H9 (cell line): ENCODE data around the gene PHYH. TPM values are rescaled to one million over a fixed set of nuclear protein-coding genes. Genes with fewer than 3 reads are reported as not detected.

Source experiments
- DNase-seq: peaks from one replicate; pipeline ENCODE4 v3.0.0-alpha.2; 2017
- H2AFZ ChIP-seq: one replicate; pipeline ENCODE4 v1.6.1; 2013; ENCODE audit warnings: mild to moderate bottlenecking, low read length, control low read depth, moderate library complexity
- H2AK5ac ChIP-seq: 2 replicates; pipeline ENCODE4 v1.6.1; 2013; ENCODE audit warnings: low read length, control low read depth, mixed read lengths; ENCODE audit not compliant: insufficient read length
- H2BK120ac ChIP-seq: one replicate; pipeline ENCODE4 v1.6.1; 2013; ENCODE audit warnings: low read depth, mild to moderate bottlenecking, low read length, control low read depth, inconsistent platforms; ENCODE audit not compliant: poor library complexity, severe bottlenecking
- H2BK12ac ChIP-seq: 2 replicates; pipeline ENCODE4 v1.6.1; 2013; ENCODE audit warnings: low read length, control low read depth, mixed read lengths, low read depth; ENCODE audit not compliant: insufficient read length
- H2BK15ac ChIP-seq: 2 replicates; pipeline ENCODE4 v1.6.1; 2013; ENCODE audit warnings: low read depth, low read length, control low read depth
- H2BK20ac ChIP-seq: one replicate; pipeline ENCODE4 v1.6.1; 2013; ENCODE audit warnings: low read depth, mild to moderate bottlenecking, low read length, control low read depth, inconsistent platforms; ENCODE audit not compliant: poor library complexity, severe bottlenecking
- H2BK5ac ChIP-seq: 2 replicates; pipeline ENCODE4 v1.6.1; 2013; ENCODE audit warnings: low read length, control low read depth, mixed read lengths; ENCODE audit not compliant: insufficient read length
- H3K14ac ChIP-seq: 2 replicates; pipeline ENCODE4 v1.6.1; 2013; ENCODE audit warnings: low read length, control low read depth; ENCODE audit not compliant: insufficient read depth
- H3K18ac ChIP-seq: 2 replicates; pipeline ENCODE4 v1.6.1; 2013; ENCODE audit warnings: low read depth, mild to moderate bottlenecking, mixed read lengths, low read length, control low read depth; ENCODE audit not compliant: insufficient read length
- H3K23ac ChIP-seq: 2 replicates; pipeline ENCODE4 v1.6.1; 2013; ENCODE audit warnings: low read length, control low read depth, mixed read lengths, low read depth; ENCODE audit not compliant: insufficient read length
- H3K23me2 ChIP-seq: 2 replicates; pipeline ENCODE4 v1.6.1; 2013; ENCODE audit warnings: low read depth, mild to moderate bottlenecking, mixed read lengths, low read length, control low read depth; ENCODE audit not compliant: insufficient read length, poor library complexity, severe bottlenecking
- H3K27ac ChIP-seq: 2 replicates; pipeline ENCODE4 v1.5.1; 2013; ENCODE audit warnings: low read length, control low read depth, mixed read lengths, low read depth; ENCODE audit not compliant: insufficient read length
- H3K27me3 ChIP-seq: 2 replicates; pipeline ENCODE4 v1.6.1; 2013; ENCODE audit warnings: low read length, control low read depth, inconsistent platforms; ENCODE audit not compliant: insufficient read depth
- H3K4ac ChIP-seq: 2 replicates; pipeline ENCODE4 v1.6.1; 2013; ENCODE audit warnings: low read depth, mild to moderate bottlenecking, control low read depth, inconsistent platforms, low read length, moderate library complexity
- H3K4me1 ChIP-seq: 2 replicates; pipeline ENCODE4 v1.6.1; 2013; ENCODE audit warnings: low read length, control low read depth, inconsistent platforms; ENCODE audit not compliant: insufficient read depth
- H3K4me2 ChIP-seq: 2 replicates; pipeline ENCODE4 v1.6.1; 2013; ENCODE audit warnings: low read length, control low read depth, mixed read lengths; ENCODE audit not compliant: insufficient read length, insufficient read depth
- H3K56ac ChIP-seq: 2 replicates; pipeline ENCODE4 v1.6.1; 2013; ENCODE audit warnings: low read depth, mild to moderate bottlenecking, mixed read lengths, low read length, control low read depth; ENCODE audit not compliant: insufficient read length
- H3K79me1 ChIP-seq: 2 replicates; pipeline ENCODE4 v1.6.1; 2013; ENCODE audit warnings: low read depth, mild to moderate bottlenecking, moderate library complexity, low read length, control low read depth, inconsistent platforms; ENCODE audit not compliant: insufficient read depth, poor library complexity, severe bottlenecking
- H3K79me2 ChIP-seq: 2 replicates; pipeline ENCODE4 v1.6.1; 2013; ENCODE audit warnings: low read length, control low read depth, inconsistent platforms; ENCODE audit not compliant: insufficient read depth
- H3K9ac ChIP-seq: 2 replicates; pipeline ENCODE4 v1.6.1; 2013; ENCODE audit warnings: low read length, control low read depth, mixed read lengths; ENCODE audit not compliant: insufficient read length; ENCODE audit errors: extremely low read depth
- H3K9me3 ChIP-seq: one replicate; pipeline ENCODE4 v1.6.1; 2013; ENCODE audit warnings: low read depth, low read length, inconsistent platforms; ENCODE audit not compliant: control insufficient read depth
- H3T11ph ChIP-seq: one replicate; pipeline ENCODE4 v1.6.1; 2013; ENCODE audit warnings: mild to moderate bottlenecking, low read length, control low read depth, inconsistent platforms
- H4K20me1 ChIP-seq: one replicate; pipeline ENCODE4 v1.6.1; 2013; ENCODE audit not compliant: control insufficient read depth, insufficient read length, insufficient read depth
- H4K5ac ChIP-seq: 2 replicates; pipeline ENCODE4 v1.6.1; 2013; ENCODE audit warnings: low read depth, mild to moderate bottlenecking, mixed read lengths, low read length, control low read depth; ENCODE audit not compliant: insufficient read length
- H4K8ac ChIP-seq: replicated peaks from 2 replicates; pipeline ENCODE4 v1.6.1; 2013; ENCODE audit warnings: low read length, control low read depth, mixed read lengths, low read depth; ENCODE audit not compliant: insufficient read length
- H4K91ac ChIP-seq: 2 replicates; pipeline ENCODE4 v1.6.1; 2013; ENCODE audit warnings: low read depth, mild to moderate bottlenecking, moderate library complexity, mixed read lengths, low read length, control low read depth; ENCODE audit not compliant: insufficient read length
- H3K27ac Mint-ChIP-seq, 3 experiments: 2 replicates in 2 of 3; 3 replicates in 1 of 3; pipeline ENCODE4 v1.8.0; 2020 to 2021; ENCODE audit warnings: mixed read lengths in 3 of 3, mild to moderate bottlenecking in 1 of 3, moderate library complexity in 1 of 3
- H3K27me3 Mint-ChIP-seq: 2 replicates; pipeline ENCODE4 v1.8.0; 2021; ENCODE audit warnings: low read depth, mild to moderate bottlenecking, moderate library complexity, mixed read lengths
- H3K36me3 Mint-ChIP-seq, 3 experiments: 2 replicates in 2 of 3; 3 replicates in 1 of 3; pipeline ENCODE4 v1.8.0; 2020 to 2021; ENCODE audit warnings: low read depth in 3 of 3, mixed read lengths in 3 of 3; ENCODE audit not compliant: insufficient read depth in 1 of 3
- H3K4me1 Mint-ChIP-seq, 2 experiments: 2 replicates each; pipeline ENCODE4 v1.8.0; 2020; ENCODE audit warnings: mixed read lengths in 2 of 2
- H3K4me3 Mint-ChIP-seq, 2 experiments: 2 replicates in 1 of 2; 3 replicates in 1 of 2; pipeline ENCODE4 v1.8.0; 2020 to 2021; ENCODE audit warnings: mild to moderate bottlenecking in 2 of 2, mixed read lengths in 2 of 2, moderate library complexity in 1 of 2
- H3K9me3 Mint-ChIP-seq, 2 experiments: 2 replicates in 1 of 2; 3 replicates in 1 of 2; pipeline ENCODE4 v1.8.0; 2020; ENCODE audit warnings: mild to moderate bottlenecking in 2 of 2, mixed read lengths in 2 of 2, moderate library complexity in 1 of 2
- CTCF ChIP-seq: fragments of 200-600 bp; sonication (generic); conservative IDR thresholded peaks from 3 replicates; pipeline ENCODE4 v1.8.0; 2021; ENCODE audit warnings: antibody characterized with exemption, mild to moderate bottlenecking
- WGBS: extraction: QIAGEN DNeasy Blood & Tissue Kit; methylation state at CpG from one replicate; pipeline ENCODE4 v1.1.7; 2013; ENCODE audit warnings: missing lambda C conversion rate, low lambda C conversion rate, mixed read lengths; ENCODE audit not compliant: insufficient read length; ENCODE audit errors: extremely low coverage; 5-methylcytosine and 5-hydroxymethylcytosine counted together
- total RNA-seq: library from RNA; stranded (reverse); gene quantifications from 2 replicates; pipeline ENCODE4 v1.2.1, GENCODE V29; 2021

Gene PHYH
- total RNA-seq, 1 experiment from 2014 or later: 21.5 TPM

- Histone ChIP-seq H2BK20ac (no peak overlapping the region), H4K20me1 (no peaks in the 10 kb centered on the region), H3K4me2 (no peak overlapping the region), H3K27ac (no peak overlapping the region), H3K56ac (no peak overlapping the region), H3K23ac (no peak overlapping the region), H4K91ac (no peak overlapping the region), H2AK5ac (no peak overlapping the region), H4K8ac (no peak overlapping the region), H3K14ac (peak overlapping the region; percentile 79), H2BK120ac (no peak overlapping the region), H3K79me2 (no peaks in the 10 kb centered on the region), H3K27me3 (no peaks in the 10 kb centered on the region), H3K9ac (no peak overlapping the region), H3K18ac (peak overlapping the region; percentile 61), H2BK15ac (no peak overlapping the region), H3K79me1 (no peaks in the 10 kb centered on the region), H3K4me1 (peaks cover 10% of the 10 kb centered on the region; the same call in 1 of the 2 replicates), H3K23me2 (no peaks in the 10 kb centered on the region), H2BK12ac (no peak overlapping the region), H3T11ph (no peak overlapping the region), H2AFZ (no peak overlapping the region), H4K5ac (no peak overlapping the region), H3K9me3 (no peaks in the 10 kb centered on the region), H3K4ac (no peak overlapping the region), H2BK5ac (no peak overlapping the region)
- WGBS: no CpG with 5 or more reads among the region's 12 CpGs
- Mint-ChIP-seq H3K9me3 (no peaks in the 10 kb centered on the region), H3K27ac (peak overlapping the region in 2 of 3 experiments; percentile 32 to 72; a peak in 3 of 7 replicates), H3K36me3 (no peaks in the 10 kb centered on the region), H3K4me3 (peak overlapping the region in 1 of 2 experiments; percentile 40; a peak in 1 of 5 replicates), H3K4me1 (peaks cover 25 to 36% of the 10 kb centered on the region in 2 experiments), H3K27me3 (no peaks in the 10 kb centered on the region)
- peak; percentile 39 for DNase-seq
- TF ChIP-seq CTCF: no peak
Measured at GRCh38 chr10:13272164-13272571, 27.7 kb downstream of the PHYH start.
